ENCODE results near the gene HEATR5A.
"Not testable (repeated sequence)": the region's sequence is repeated elsewhere in the genome, so short reads cannot be mapped to it uniquely, and the experiment has no call there.

HEATR5A gene

DNA sequence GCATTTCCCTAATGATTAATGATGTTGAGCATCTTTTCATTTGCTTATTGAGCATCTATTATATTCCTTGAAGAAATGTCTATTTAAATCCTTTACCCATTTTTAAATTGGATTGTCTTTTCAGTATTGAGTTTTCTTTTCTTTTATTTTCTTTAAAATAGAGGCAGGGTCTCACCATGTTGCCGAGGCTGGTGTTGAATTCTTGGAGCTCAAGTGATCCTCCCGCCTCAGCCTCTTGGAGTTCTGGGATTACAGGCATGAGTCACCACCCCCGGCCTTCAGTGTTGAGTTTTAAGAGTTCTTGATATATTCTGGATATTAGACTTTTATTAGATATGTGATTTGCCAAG is 139.5 kb downstream of the HEATR5A start:
- DNase-seq (ENCODE audit: low read depth): no peak

DNA sequence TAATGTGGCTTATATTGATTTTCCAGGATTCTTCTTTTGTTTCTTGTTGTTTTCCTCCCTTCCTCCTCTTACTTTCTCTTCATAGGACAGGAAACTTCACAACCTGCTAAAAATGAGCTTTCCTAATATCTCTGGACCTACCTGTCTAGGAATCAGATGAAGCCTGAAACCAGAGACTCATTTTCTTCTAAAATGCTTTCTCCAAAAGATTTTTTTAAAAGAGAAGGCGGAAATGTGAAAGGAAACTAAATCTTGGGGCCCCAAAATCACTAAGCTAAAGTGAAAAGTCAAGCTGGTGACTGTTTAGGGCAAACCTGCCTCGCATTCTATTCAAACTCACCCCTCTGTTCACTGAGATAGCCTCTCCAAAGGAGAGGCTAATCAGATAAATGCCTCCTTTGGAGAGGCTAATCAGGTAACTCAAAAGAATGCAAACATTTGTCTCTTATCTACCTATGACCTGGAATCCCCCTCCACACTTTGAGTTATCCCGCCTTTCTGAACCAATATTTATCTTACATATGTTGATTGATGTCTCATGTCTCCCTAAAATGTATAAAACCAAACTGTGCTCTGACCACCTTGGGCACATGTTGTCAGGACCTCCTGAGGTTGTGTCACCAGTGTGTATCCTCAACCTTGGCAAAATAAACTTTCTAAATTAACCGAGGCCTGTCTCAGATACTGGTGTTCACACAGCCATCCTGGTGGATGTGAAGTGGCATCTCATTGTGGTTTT is 140.0 kb downstream of the HEATR5A start:
- DNase-seq (ENCODE audit: low read depth): no peak

DNA sequence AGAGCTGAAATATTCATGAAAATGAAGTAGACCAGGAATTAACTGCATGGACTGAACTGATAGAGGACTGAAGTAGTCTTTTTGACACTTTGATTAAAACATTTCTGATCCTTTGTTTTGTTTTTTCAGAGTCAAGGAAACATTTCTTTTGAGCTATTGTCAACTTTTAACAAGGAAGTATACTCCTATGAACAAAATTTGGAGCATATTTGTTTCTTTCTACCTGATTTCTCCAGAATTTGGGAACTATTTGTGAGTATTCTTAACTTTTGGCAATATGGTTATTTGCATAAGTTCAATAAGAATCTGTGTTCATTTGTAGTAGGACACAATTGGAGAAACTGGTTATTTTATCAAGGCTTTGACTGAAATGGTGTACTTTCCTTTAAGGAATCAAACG is 141.5 kb downstream of the HEATR5A start:
- no peak for DNase-seq (ENCODE audit: low read depth)

DNA sequence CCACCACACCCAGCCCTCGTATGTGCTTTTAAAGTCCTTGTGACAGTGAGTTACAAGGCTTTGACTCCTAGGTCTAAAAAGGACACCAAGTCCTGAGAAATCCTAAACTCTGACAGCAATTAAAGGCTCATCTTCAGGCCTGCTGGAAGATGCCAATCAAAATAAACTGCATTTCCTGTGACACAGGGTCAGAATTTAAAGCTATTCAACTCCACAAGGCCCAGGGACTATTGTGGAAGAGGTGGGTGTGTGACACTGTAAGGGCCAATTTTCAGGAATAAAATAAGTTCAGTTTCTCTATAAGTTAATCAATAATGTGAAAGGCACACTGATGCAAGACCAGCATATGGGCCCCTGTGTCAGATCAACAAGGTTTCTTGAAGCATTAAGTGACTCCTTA is 143.3 kb downstream of the HEATR5A start:
- DNase-seq (ENCODE audit: low read depth): no peak

DNA sequence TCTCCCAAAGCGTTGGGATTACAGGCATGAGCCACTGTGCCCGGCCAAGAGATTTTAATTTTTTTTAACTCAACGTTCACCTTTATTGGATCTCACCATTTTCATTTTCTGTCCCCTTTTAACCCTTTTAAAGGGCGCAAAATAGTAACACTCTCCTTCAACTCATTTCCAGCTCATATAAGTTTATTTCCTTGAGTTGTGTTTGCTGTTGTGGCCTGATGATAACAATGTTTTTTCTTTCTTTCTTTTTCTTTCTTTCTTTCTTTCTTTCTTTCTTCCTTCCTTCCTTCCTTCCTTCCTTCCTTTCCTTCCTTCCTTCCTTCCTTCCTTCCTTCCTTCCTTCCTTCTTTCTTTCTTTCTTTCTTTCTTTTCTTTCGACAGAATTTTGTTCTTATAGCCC is 143.9 kb downstream of the HEATR5A start:
- DNase-seq (ENCODE audit: low read depth): not testable (repeated sequence)

DNA sequence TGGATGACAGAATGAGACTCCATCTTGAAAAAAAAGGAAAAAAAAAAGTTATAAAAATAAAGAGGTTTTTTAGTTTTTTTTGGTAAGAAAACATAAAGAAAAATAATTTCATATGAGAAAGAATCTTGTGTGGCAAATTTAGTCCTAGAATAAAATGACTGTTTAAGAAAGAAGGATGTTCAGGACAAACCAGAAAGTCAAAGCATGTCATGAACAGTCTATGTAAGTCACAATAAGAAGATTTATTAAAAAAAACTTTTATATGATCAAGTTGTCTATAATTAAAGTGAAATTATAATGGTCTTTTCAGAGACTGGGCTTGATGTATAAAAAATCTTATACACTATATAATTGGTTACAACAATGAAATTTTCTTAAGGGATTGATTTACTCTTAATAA is 144.6 kb downstream of the HEATR5A start:
- DNase-seq (ENCODE audit: low read depth): no peak

DNA sequence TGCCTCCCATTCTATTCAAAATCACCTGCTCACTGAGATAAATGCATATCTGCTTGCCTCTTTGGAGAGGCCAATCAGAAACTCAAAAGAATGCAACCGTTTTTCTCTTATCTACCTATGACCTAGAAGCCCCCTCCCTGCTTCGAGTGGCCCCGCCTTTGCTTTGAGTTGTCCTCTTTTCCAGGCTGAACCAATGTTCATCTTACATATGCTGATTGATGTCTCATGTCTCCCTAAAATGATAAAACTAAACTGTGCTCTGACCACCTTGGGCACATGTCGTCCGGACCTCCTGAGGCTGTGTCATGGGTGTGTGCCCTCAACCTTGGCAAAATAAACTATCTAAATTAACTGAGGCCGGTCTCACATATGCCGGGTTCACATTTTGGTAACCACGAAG is 148.7 kb downstream of the HEATR5A start:
- DNase-seq (ENCODE audit: low read depth): no peak

DNA sequence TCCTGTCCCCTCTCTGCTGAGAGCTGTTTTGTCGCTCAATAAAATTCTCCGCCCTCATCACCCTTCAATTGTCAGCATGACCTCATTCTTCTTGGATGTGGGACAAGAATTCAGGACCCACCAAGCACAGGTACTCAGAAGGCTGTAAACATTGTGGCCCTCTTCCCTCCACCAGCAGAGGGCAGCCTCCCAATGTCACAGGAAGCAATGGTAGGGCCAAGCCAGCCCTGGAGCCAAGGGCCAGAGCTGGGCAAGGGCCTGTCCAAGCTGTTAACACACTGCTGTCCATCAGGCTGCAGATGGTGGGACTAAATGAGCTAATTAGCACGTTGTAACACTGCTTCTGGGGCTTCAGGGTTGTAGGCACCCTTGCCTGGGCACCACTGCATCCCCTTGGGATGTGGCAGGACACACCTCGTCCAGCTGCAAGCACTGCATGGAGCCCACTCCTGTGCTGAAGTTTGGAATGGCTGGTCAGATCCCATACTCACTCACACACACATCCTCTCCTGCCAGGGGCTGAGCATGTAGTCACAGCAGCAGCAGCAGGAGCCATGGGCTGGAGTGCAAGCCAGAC is 150.1 kb downstream of the HEATR5A start:
- no peak for DNase-seq (ENCODE audit: low read depth)

DNA sequence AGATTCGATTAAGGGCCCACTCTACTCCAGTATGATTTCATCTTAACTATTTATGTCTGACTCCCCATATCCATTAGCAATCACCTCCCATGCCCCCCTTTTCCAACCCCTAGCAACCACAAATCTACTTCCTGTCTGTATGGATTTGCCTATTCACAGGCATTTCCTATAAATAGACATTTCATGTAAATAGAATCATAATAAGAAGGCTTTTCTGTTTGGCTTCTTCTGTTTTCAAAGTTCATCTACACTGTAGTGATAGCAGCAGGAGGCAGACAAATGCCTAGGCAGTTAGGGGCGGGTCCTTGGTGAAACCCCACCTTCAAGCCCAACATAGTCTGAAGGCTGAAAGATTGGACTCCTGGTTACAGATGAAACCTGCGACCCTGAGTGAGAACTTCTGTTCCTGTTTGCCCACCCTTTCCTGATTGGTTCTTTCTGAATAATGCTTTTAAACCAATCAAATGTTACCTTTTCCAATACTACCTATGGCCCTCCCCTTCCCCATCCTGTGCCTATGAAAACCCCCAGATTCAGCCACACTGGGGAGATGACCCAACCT is 150.6 kb downstream of the HEATR5A start:
- no peak for DNase-seq (ENCODE audit: low read depth)

DNA sequence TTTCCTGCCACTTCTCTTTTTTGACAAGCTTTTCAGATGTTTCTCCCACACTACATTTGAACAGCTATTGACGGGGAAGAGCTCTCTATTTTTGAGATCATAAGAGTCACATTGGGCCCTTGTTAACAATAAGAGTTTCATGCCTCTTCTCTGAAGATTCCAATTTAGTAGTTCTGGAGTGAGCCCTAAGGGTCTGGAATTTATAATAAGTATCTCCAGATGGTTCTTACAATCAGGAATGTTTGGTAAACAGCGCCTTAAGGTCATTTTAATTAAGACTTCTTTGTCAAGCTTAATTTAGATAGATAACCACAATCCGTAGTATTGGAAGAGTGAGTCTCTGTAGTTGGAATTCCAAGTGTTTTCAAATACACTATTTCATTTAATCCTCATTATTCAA is 152.1 kb downstream of the HEATR5A start:
- no peak for DNase-seq (ENCODE audit: low read depth)

DNA sequence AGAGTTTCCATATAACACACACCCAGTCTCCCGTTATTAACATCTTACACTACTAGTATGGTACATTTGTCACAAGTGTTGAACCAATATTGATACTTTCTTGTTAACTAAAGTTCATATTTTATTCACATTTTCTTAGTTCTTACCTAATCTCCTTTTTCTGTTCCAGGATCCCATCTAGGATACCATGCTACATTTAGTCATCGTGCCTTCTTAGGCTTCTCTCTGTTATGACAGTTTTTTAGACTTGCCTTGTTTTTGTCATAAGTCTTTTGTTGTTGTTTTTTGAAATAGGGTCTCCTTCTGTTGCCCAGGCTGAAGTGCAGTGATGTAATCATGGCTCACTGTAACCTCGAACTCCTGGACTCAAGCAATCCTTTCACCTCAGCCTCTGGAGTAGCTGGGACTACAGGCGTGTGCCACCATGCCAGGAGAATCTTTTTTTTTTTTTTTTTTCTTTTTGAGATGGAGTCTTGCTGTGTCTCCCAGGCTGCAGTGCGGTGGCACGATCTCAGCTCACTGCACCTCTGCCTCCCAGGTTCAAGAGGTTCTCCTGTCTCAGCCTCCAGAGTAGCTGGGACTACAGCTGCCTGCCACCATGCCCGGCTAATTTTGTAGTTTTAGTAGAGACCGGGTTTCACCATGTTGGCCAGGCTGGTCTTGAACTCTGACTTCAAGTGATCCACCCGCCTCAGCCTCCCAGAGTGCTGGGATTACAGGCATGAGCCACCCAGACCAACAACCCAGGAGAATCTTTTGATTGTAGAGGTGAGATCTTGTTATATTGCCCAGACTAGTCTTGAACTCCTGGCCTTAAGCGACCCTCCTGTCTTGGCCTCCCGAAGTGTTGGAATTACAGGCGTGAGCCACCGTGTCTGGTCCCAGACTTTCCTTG is 153.7 kb downstream of the HEATR5A start:
- no peak for DNase-seq (ENCODE audit: low read depth)

DNA sequence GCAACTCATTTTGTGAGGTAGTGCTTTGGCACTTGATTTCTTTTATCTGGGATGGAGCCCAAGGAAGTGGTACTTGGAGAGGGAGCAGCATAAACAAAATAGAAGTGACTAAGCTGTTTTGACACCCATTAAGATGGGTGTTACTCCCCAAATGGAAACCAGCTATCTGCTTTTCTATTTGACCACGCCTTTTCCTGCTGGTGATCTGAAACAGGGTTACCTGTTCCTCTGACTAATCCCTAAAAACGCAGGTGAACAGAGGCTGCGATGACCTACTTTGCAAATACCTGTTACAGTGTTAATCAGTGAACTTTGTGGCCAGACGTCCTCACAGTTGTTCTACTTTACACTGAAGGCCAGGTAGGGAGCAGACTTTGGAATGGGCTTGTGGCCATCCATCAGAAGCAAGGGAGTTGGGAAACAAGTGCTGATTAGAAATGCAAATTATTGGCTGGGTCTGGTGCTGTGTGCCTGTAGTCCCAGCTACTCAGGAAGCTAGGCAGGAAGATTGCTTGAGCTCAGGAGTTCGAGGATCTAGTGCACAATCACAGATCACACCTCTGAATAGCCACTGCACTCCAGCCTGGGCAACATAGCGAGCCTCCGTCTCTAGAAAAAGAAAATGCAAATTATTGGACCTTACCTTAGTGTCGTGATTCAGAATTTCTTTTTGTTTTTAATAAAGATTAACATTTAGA is 154.5 kb downstream of the HEATR5A start:
- DNase-seq (ENCODE audit: low read depth): no peak

DNA sequence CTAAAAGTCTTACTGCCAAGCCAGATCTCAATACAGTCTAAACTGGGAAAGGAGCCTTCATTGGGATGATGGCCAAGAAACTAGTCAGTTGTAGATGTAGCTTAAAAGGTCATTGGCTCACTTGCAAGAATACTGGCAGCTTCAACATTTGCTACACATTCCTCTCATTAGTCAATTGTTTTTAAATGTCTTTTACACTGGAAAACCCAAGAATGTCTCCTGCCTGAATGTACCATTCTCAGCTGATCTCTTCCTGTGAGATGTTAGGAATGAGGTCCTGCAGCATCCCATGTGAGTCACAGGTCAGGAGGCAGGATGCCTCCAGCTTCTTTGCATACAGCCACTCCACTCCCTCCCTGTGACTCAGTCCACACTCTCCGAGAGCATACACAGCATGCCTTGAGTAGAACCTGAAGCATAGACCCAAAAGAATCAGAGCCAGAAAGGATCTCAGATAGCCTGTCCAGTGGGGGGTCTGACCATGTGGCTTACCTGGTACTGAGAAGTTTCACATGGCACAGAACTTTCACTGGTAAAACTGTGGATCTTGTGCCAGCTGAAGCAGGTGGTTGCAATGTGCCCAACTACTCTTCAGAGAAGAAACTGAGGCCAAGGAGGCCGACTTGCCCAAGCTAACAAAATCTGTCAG is 156.7 kb downstream of the HEATR5A start:
- DNase-seq (ENCODE audit: low read depth): peak; percentile 98

DNA sequence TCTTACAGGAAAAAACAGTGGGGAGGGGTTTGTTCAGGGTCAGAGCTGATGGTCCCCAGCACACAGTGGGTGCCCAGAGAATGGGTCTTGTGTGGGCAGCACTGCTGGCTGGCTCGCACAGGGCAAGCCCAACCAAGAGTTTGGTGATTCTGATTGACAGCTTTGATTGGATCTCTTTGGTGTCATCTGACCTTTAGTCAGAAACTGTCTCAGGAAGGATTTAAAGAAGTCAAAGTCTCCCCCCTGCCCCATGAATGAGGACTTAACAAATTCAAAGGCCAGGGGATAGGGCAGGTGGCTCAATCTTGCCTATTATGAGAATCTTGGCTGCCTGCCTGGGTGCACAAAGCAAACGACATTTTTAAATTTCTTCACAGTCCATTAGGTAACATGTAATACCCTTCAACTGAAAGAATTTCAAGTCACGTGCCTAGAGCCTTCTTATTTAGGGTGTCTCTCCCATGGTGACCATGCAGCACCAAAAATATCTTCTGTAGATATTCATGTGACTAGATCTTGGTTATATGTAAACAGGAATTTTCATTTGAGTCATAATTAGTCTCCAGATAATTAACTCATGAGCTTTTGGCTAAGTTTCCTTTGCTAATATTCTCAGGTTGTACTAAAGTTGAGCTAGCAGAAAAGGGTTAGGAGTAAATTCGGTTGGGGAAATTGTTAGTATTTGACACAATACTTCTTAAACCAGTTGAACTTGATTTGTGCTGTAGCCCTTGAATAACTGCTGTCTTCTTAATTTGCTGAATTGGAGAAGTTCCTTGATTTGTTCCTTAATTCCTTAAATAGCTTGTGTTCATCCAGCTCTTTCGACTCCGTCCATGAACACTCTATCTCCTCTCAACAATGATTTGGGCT is 158.3 kb downstream of the HEATR5A start:
- DNase-seq (ENCODE audit: low read depth): no peak

DNA sequence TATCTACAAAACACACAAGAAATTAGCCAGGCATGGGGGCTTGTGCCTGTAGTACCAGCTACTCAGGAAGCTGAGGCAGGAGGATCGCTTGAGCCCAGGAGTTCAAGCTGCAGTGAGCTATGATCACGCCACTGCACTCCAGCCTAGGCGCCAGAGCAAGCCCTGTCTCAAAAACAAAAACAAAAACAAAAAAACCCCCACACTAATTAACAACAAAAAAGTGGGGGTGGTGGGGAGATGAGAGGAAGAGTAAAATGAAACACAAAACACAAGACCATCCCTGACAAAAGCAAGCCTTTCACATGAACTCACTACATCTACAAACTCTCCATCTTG is 158.9 kb downstream of the HEATR5A start:
- DNase-seq (ENCODE audit: low read depth): no peak

DNA sequence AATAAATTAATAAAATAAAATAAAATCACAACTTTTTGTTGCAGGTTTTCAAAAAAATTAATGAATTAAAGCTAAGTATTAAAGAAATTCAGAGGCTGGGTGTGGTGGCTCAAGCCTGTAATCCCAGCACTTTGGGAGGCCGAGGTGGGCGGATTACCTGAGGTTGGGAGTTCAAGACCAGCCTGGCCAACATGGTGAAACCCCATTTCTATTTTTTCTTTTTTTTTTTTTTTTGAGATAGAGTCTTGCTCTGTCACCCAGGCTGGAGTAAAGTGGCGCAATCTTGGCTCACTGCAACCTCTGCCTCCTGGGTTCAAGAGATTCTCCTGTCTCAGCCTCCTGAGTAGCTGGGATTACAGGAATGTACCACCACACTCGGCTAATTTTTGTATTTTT is 161.3 kb downstream of the HEATR5A start:
- not testable (repeated sequence) for DNase-seq (ENCODE audit: low read depth)

DNA sequence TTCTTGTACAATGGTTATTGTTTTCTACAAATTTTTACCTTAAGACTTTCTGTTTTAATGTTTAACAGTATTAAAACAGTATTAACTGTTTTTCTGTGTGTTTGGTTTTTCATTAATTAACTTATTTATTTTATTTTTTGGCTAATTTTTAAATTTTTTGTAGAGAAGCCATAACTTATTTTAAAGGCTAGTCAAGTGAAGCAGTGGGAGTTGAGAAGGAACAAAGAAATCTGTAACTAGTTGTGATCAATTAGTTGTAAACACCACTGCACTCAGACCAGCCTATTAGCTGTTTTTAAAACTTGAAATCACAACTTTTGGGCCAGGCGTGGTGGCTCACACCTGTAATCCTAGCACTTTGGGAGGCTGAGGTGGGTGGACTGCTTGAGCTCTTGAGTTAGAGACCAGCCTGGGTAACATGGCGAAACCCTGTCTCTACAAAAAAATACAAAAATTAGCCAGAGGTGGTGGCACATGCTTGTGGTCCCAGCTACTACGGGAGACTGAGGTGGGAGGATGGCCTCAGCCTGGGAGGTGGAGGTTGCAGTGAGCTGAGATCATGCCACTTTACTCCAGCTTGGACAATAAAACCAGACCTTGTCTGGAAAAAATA is 161.8 kb downstream of the HEATR5A start:
- DNase-seq (ENCODE audit: low read depth): no peak

DNA sequence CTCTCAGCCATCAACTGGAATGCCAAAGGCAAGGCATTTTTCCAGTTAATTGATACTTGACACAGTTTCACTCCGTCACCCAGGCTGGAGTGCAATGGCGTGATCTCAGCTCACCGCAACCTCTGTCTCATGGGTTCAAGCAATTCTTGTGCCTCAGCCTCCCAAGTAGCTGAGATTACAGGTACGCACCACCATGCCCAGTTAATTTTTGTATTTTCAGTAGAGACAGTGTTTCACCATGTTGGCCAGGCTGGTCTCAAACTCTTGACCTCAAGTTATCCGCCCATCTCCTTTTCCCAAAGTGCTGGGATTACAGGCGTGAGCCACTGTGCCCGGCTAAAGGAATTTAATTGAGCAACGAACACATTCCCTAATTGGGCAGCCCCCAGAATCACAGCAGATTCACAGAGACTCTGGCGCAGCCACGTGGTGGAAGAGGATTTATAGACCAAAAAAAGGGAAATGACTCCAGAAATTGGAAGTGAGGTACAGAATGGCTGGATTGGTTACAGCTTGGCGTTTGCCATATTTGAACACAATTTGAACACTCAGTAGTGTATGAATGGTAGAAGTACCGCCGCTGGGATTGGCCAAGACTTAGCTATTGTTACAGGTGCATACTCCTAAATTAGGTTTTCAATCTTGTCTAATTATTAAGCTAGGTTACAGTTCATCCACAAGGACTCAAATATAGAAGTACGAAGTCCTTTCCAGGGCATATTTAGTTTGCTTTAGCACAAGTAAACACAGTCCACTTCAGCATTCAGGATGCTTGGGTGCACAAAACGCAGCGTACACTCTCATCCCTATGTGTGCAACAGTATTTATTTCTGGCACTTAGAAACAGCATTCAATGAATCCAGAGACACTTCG is 162.6 kb downstream of the HEATR5A start:
- DNase-seq (ENCODE audit: low read depth): not testable (repeated sequence)

DNA sequence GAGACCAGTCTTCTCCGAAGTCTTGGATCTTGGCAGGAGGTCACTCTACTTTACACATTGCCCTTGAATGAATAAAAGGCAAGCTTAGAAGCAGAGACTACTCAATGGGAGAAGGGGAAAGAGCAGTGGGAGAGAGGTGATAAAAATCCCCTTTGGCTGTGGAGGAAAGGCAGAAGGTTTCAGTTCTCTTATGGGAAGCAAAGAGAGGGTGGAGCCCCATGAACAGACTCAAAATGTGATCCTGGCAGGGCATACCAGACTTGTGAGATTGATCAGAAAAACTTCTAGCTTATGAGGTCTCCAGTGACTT is 163.2 kb downstream of the HEATR5A start:
- no peak for DNase-seq (ENCODE audit: low read depth)
